Effector memory CD4-positive, alpha-beta T cell (primary cell): Measurements from ENCODE around the gene ARHGAP15.

ENCODE experiments used
- DNase-seq, 3 donors: peaks; one replicate each; pipeline ENCODE4 v3.0.0-alpha.2; 2020
- H3K27ac ChIP-seq: 2 replicates; pipeline ENCODE4 v1.7.0; 2013; ENCODE audit warnings: mild to moderate bottlenecking, low read length, moderate library complexity; ENCODE audit not compliant: insufficient read depth, poor library complexity, severe bottlenecking
- H3K27me3 ChIP-seq: replicated peaks from 2 replicates; pipeline ENCODE4 v1.7.0; 2013; ENCODE audit warnings: mild to moderate bottlenecking, low read length; ENCODE audit not compliant: insufficient read depth, control insufficient read depth, poor library complexity, severe bottlenecking
- H3K36me3 ChIP-seq: 2 replicates; pipeline ENCODE4 v1.7.0; 2013; ENCODE audit warnings: mild to moderate bottlenecking, low read length, moderate library complexity; ENCODE audit not compliant: control insufficient read depth, insufficient read depth
- H3K4me1 ChIP-seq: 2 replicates; pipeline ENCODE4 v1.7.0; 2013; ENCODE audit warnings: low read length, mild to moderate bottlenecking; ENCODE audit not compliant: control insufficient read depth, insufficient read depth, poor library complexity, severe bottlenecking
- H3K4me3 ChIP-seq: 2 replicates; pipeline ENCODE4 v1.7.0; 2013; ENCODE audit warnings: low read length, low read depth, mild to moderate bottlenecking; ENCODE audit not compliant: insufficient read depth, poor library complexity, severe bottlenecking
- H3K9me3 ChIP-seq: 2 replicates; pipeline ENCODE4 v1.7.0; 2013; ENCODE audit warnings: mild to moderate bottlenecking, low read length, moderate library complexity; ENCODE audit not compliant: control insufficient read depth

The ARHGAP15 gene

DNA sequence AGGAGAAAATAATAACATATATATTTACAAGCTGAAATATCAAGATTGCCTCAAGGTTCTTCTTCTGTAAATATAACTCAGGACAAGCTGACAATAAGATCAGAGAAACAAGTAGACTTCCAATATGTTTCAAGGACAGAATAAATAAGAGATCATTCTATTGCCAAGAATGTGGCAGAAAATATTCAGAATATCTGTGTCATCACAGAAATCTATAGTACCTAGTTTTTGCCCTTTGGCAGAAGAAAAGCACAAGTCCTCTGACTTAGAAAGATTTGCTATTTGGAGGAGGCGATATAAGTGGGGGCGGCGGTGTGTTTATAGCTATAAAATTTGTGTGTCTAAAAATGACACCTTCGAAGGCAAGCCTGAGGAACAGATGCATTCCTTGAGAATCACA is 34.3 kb downstream of the ARHGAP15 start:
- Histone ChIP-seq H3K36me3 (peaks cover 12% of the 10 kb centered on the region), H3K27ac (no peak overlapping the region), H3K27me3 (no peaks in the 10 kb centered on the region), H3K9me3 (no peaks in the 10 kb centered on the region), H3K4me3 (no peak overlapping the region), H3K4me1 (peaks cover 8% of the 10 kb centered on the region)
- DNase-seq: no peak

DNA sequence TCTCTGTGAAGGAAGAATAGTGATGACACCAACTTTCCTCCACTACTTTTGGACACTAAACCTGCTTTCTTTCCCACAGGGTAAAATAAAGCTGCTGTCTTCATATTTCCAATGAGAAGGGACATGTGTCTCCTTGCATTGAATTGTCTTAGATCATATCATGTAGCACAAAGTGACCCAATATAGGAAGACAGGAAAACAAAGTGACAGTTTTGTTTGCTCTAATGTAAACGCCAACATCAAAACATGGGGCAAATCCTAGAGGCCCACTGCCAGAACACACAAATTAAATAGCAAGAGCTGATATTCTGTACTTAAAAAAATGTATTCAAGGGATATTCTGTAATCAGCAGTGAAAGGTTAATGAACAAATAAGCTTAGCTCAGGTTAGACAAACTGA is 36.1 kb downstream of the ARHGAP15 start:
- Histone ChIP-seq H3K4me1 (peaks cover 3% of the 10 kb centered on the region), H3K9me3 (no peaks in the 10 kb centered on the region), H3K27me3 (no peaks in the 10 kb centered on the region), H3K4me3 (no peak overlapping the region), H3K27ac (no peak overlapping the region), H3K36me3 (peaks cover 16% of the 10 kb centered on the region)
- DNase-seq: no peak

DNA sequence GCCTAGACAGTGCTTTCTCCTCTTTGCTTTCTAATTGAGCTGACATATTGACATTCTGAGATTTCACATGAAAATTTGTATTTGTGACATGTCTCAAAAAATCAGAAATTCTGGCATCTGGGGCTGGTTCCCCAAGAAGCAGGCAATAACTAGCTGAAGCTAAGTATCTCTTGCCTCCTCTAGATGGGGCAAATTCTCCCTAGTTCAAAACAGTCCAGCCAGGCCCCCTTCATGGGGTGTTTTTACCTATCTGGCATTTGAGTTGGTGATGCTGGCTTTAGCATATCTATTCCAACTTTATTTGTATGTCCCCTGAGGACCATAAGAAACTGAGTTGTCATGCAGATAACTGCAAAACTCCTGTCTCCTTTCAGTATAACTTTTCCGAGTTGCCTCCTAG is 39.9 kb downstream of the ARHGAP15 start:
- Histone ChIP-seq H3K27me3 (no peaks in the 10 kb centered on the region), H3K36me3 (peaks cover 19% of the 10 kb centered on the region)

DNA sequence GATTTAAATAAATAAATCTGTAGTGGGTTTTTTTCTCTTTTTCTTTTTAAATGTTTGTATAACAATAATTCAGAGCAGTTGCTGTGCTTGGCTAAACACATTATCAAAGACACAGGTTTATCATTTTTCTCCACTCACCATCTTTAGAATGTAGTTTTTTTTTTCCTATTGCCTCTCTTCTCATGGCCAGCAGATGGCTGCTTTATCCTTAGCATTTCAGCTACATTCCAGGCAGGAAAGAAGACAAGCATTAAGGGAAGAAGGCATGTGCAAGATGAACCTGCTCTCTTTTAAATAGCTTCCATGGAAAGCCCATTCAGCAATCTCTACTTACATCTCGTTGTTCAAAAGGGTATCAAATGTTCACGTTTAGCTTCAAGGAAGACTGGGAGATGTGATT is 42.6 kb downstream of the ARHGAP15 start:
- H3K4me3 ChIP-seq: no peak overlapping the region
- DNase-seq: no peak
- peaks cover 19% of the 10 kb centered on the region for H3K36me3 ChIP-seq
- no peak overlapping the region for H3K27ac ChIP-seq
- H3K9me3 ChIP-seq: no peaks in the 10 kb centered on the region
- H3K27me3 ChIP-seq: no peaks in the 10 kb centered on the region
- peaks cover 3% of the 10 kb centered on the region for H3K4me1 ChIP-seq

More for the DNA sequence above, 39.9 kb downstream of the ARHGAP15 start:
- no peak overlapping the region for H3K27ac ChIP-seq
- DNase-seq: no peak
- peaks cover 3% of the 10 kb centered on the region for H3K4me1 ChIP-seq
- no peak overlapping the region for H3K4me3 ChIP-seq
- no peaks in the 10 kb centered on the region for H3K9me3 ChIP-seq

GRCh38 chr2:143175438-143175837 is 46.2 kb downstream of the ARHGAP15 start:
- H3K4me3 ChIP-seq: no peak overlapping the region
- no peak for DNase-seq
- H3K9me3 ChIP-seq: no peaks in the 10 kb centered on the region
- H3K36me3 ChIP-seq: peaks cover 6% of the 10 kb centered on the region
- H3K27ac ChIP-seq: no peak overlapping the region
- H3K27me3 ChIP-seq: no peaks in the 10 kb centered on the region
- no peaks in the 10 kb centered on the region for H3K4me1 ChIP-seq

DNA sequence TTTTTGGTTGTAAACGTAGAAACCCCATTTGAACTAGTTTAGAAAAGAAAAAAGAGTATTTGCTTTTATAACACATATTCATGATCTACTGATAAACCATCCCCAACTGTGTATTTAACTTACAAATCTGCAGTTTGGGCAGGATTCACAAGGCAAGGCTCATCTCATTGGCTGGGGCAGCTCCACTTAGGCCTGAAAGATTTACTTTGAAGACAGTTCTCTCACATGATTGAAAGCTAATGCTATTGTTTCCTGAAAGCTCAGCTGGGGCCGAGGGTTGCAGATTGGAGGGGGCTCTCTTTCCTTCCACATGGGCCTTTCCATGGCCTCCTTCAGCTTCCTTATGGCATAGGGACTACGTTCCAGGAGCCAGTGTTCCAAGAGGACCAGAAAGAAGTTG is 47.4 kb downstream of the ARHGAP15 start:
- peak overlapping the region; percentile 57 for H3K27ac ChIP-seq
- H3K4me3 ChIP-seq: peak overlapping the region; percentile 34

GRCh38 chr2:143177096-143177786 is 48.0 kb downstream of the ARHGAP15 start:
- Histone ChIP-seq H3K4me1 (no peaks in the 10 kb centered on the region), H3K4me3 (peak overlapping the region; percentile 34)
- no peak for DNase-seq

More for the DNA sequence above, 47.4 kb downstream of the ARHGAP15 start:
- DNase-seq: no peak
- Histone ChIP-seq H3K9me3 (no peaks in the 10 kb centered on the region), H3K27me3 (no peaks in the 10 kb centered on the region), H3K36me3 (peaks cover 4% of the 10 kb centered on the region), H3K4me1 (no peaks in the 10 kb centered on the region)

DNA sequence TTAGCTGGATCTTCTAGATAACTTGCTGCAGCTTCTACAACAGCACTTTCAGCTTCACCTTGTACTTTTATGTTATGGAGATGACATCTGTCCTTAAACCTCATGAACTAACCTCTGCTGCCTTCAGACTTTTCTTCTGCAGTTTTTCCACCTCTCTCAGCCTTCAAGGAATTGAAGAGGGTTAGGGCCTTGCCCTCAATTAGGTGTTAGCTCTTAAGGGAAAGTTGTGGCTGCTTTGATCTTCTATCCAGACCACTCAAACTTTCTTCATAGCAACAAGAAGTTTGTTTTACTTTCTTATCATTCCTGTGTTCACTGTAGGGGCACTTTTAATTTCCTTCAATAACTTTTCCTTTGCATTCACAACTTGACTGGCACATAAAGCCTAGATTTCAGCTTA is 52.3 kb downstream of the ARHGAP15 start:
- H3K27me3 ChIP-seq: no peaks in the 10 kb centered on the region
- no peak overlapping the region for H3K4me3 ChIP-seq
- H3K9me3 ChIP-seq: no peaks in the 10 kb centered on the region
- peaks cover 3% of the 10 kb centered on the region for H3K4me1 ChIP-seq
- peaks cover 4% of the 10 kb centered on the region for H3K36me3 ChIP-seq
- DNase-seq: no peak
- H3K27ac ChIP-seq: no peak overlapping the region

More at GRCh38 chr2:143177096-143177786, 48.0 kb downstream of the ARHGAP15 start:
- Histone ChIP-seq H3K36me3 (peaks cover 4% of the 10 kb centered on the region), H3K9me3 (no peaks in the 10 kb centered on the region), H3K27ac (peak overlapping the region; percentile 57), H3K27me3 (no peaks in the 10 kb centered on the region)

DNA sequence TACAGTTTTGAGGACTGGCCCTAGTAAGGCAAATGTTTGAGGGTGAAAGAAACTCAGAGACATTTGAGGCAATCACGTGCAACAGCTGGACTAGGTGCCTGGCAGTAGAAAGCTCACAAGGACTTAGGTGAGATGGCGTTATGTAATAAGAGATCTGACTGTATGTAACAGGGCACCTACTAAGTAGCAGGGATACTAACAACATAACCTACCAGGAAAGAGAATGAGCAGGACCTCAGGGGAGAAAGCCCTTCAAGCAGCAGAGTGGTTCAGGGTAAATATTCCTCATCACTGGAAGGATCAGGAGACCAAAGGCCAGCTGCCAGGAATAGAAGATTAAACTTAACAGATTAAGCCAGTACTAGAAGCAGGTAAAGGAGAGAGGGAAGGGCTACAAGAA is 53.4 kb downstream of the ARHGAP15 start:
- H3K27ac ChIP-seq: no peak overlapping the region
- no peak for DNase-seq
- H3K9me3 ChIP-seq: no peaks in the 10 kb centered on the region
- peaks cover 4% of the 10 kb centered on the region for H3K36me3 ChIP-seq
- no peaks in the 10 kb centered on the region for H3K27me3 ChIP-seq
- H3K4me3 ChIP-seq: no peak overlapping the region
- peaks cover 3% of the 10 kb centered on the region for H3K4me1 ChIP-seq

- Histone ChIP-seq H3K9me3 (no peaks in the 10 kb centered on the region), H3K36me3 (peaks cover 4% of the 10 kb centered on the region), H3K4me1 (peaks cover 3% of the 10 kb centered on the region), H3K27ac (no peak overlapping the region), H3K27me3 (no peaks in the 10 kb centered on the region), H3K4me3 (no peak overlapping the region)
- DNase-seq: no peak
These were observed 54.7 kb downstream of the ARHGAP15 start for GRCh38 chr2:143183804-143184463.
